NCI-H2107 treated with DMSO at 0.1 percent for 48 hours (cell line): ENCODE results near the gene CARD8.

Source experiments
- DNase-seq: peaks from one replicate; lab custom pipeline; 2025; ENCODE audit not compliant: unreplicated experiment; lab: John Stamatoyannopoulos, UW

CARD8 gene

GRCh38 chr19:48218997-48219396 is 36.7 kb downstream of the CARD8 start:
- no peak for DNase-seq

- no peak for DNase-seq
Measured at GRCh38 chr19:48216933-48217332, 38.8 kb downstream of the CARD8 start.

- no peak for DNase-seq
Measured at GRCh38 chr19:48213959-48214358, 41.8 kb downstream of the CARD8 start.

- no peak for DNase-seq
Measured at GRCh38 chr19:48210005-48210404, 45.7 kb downstream of the CARD8 start.

GRCh38 chr19:48206397-48207093 is 49.2 kb downstream of the CARD8 start:
- DNase-seq: peak; percentile 3

GRCh38 chr19:48203794-48204628 is 51.7 kb downstream of the CARD8 start:
- peak; percentile 93 for DNase-seq

- no peak for DNase-seq
Measured at GRCh38 chr19:48203222-48203793, 52.4 kb downstream of the CARD8 start.

GRCh38 chr19:48196933-48197665 is 58.6 kb downstream of the CARD8 start:
- no peak for DNase-seq

- no peak for DNase-seq
Measured at GRCh38 chr19:48196321-48196763, 59.4 kb downstream of the CARD8 start.

- no peak for DNase-seq
Measured at GRCh38 chr19:48194844-48195830, 60.6 kb downstream of the CARD8 start.

- no peak for DNase-seq
Measured at GRCh38 chr19:48194041-48194843, 61.5 kb downstream of the CARD8 start.

- DNase-seq: no peak
Measured at GRCh38 chr19:48192750-48193149, 63.0 kb downstream of the CARD8 start.

- DNase-seq: no peak
Measured at GRCh38 chr19:48190885-48191284, 64.8 kb downstream of the CARD8 start.

- DNase-seq: peak; percentile 93
Measured at GRCh38 chr19:48190288-48190884, 65.3 kb downstream of the CARD8 start.

- no peak for DNase-seq
Measured at GRCh38 chr19:48186541-48186991, 69.1 kb downstream of the CARD8 start.

GRCh38 chr19:48186015-48186414 is 69.7 kb downstream of the CARD8 start:
- no peak for DNase-seq

- DNase-seq: no peak
Measured at GRCh38 chr19:48183356-48183755, 72.4 kb downstream of the CARD8 start.

- DNase-seq: no peak
Measured at GRCh38 chr19:48182434-48182833, 73.3 kb downstream of the CARD8 start.

- no peak for DNase-seq
Measured at GRCh38 chr19:48181505-48181904, 74.2 kb downstream of the CARD8 start.
